ENCODE measurements around the gene NTRK2. TPM values are rescaled to one million over a fixed set of nuclear protein-coding genes. Genes with fewer than 3 reads are reported as not detected.

Gene NTRK2
- total RNA-seq, 1 experiment from 2014 or later: 0.06 TPM

DNA sequence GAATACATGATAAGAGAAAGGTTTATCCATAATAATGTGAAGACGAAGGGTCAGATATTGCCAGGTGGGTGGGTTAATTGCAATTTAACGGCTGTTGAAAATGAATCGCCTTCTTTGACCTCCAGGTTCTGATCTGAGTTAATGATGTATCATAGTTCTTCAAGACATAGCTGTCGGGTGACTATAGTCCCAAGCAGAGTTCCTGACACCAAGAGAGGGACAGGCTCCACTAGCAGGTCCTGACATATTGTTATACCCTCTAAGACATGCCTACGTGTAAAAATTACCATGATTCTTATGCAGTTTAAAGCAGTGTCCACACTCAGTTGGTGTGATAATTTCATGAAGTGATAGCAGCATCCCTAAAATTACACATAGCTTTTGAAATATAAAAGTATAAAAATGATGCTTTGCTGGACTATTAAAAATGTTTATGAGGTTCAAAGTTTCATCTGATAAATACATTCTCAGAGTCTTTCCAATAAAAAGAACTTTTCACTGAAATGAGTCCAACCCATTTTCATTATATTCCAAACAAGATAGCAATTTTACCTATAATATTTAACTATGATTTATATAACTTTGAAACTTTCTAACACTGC lies 53.0 kb downstream of the NTRK2 start:
- Histone ChIP-seq H3K36me3 (ENCODE audit: insufficient read depth, low read length, poor library complexity, severe bottlenecking) (no peaks in the 10 kb centered on the region), H3K9me3 (ENCODE audit: low read depth, low read length, poor library complexity, severe bottlenecking) (no peaks in the 10 kb centered on the region), H3K4me1 (ENCODE audit: insufficient read depth, low read length, poor library complexity, severe bottlenecking) (no peaks in the 10 kb centered on the region), H3K4me3 (ENCODE audit: low read depth, low read length, poor library complexity, severe bottlenecking) (no peak overlapping the region), H3K27me3 (replicated peaks; ENCODE audit: insufficient read depth, low read depth, low read length, poor library complexity) (peaks cover 26% of the 10 kb centered on the region), H3K27ac (ENCODE audit: low read depth, low read length, poor library complexity, severe bottlenecking) (no peak overlapping the region)
- no peak for DNase-seq (ENCODE audit: low spot score)
- POLR2A ChIA-PET (ENCODE audit: low non-redundant PET): no interaction called here
- no peak for TF ChIP-seq EZH2 (IDR thresholded peaks at IDR 0.05; ENCODE audit: borderline replicate concordance, low read depth, low read length, poor library complexity, severe bottlenecking)
- TF ChIP-seq, protein P1, sequence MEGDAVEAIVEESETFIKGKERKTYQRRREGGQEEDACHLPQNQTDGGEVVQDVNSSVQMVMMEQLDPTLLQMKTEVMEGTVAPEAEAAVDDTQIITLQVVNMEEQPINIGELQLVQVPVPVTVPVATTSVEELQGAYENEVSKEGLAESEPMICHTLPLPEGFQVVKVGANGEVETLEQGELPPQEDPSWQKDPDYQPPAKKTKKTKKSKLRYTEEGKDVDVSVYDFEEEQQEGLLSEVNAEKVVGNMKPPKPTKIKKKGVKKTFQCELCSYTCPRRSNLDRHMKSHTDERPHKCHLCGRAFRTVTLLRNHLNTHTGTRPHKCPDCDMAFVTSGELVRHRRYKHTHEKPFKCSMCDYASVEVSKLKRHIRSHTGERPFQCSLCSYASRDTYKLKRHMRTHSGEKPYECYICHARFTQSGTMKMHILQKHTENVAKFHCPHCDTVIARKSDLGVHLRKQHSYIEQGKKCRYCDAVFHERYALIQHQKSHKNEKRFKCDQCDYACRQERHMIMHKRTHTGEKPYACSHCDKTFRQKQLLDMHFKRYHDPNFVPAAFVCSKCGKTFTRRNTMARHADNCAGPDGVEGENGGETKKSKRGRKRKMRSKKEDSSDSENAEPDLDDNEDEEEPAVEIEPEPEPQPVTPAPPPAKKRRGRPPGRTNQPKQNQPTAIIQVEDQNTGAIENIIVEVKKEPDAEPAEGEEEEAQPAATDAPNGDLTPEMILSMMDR (conservative IDR thresholded peaks at IDR 0.05; ENCODE audit: low read depth, low read length): no peak
- CTCF ChIA-PET: no interaction called here
- intact Hi-C loops (cut with micrococcal nuclease; ENCODE audit: unreplicated experiment): no loop called here
- BruUV-seq (replicated peaks): no TSS peak

DNA sequence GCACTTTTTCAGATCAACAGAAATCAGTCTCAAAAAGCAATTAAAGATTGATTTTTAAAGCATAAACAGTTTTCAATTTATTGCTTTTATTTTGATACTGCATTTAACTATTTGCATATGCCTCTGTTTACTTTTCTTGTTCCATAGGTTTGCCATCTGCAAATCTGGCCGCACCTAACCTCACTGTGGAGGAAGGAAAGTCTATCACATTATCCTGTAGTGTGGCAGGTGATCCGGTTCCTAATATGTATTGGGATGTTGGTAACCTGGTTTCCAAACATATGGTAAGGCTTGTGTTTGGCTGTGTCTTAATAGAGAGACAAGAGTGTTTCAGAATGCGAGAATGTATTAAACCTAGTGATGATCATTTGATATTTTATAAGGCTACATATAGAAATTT lies 53.9 kb downstream of the NTRK2 start:
- Histone ChIP-seq H3K4me1 (ENCODE audit: insufficient read depth, low read length, poor library complexity, severe bottlenecking) (no peaks in the 10 kb centered on the region), H3K27me3 (replicated peaks; ENCODE audit: insufficient read depth, low read depth, low read length, poor library complexity) (peaks cover 26% of the 10 kb centered on the region), H3K27ac (ENCODE audit: low read depth, low read length, poor library complexity, severe bottlenecking) (no peak overlapping the region), H3K36me3 (ENCODE audit: insufficient read depth, low read length, poor library complexity, severe bottlenecking) (no peaks in the 10 kb centered on the region), H3K9me3 (ENCODE audit: low read depth, low read length, poor library complexity, severe bottlenecking) (no peaks in the 10 kb centered on the region), H3K4me3 (ENCODE audit: low read depth, low read length, poor library complexity, severe bottlenecking) (no peak overlapping the region)
- intact Hi-C loops (cut with micrococcal nuclease; ENCODE audit: unreplicated experiment): no loop called here
- no peak for TF ChIP-seq EZH2 (IDR thresholded peaks at IDR 0.05; ENCODE audit: borderline replicate concordance, low read depth, low read length, poor library complexity, severe bottlenecking)
- TF ChIP-seq, protein P1 (conservative IDR thresholded peaks at IDR 0.05; ENCODE audit: low read depth, low read length): no peak
- ChIA-PET CTCF (no interaction called here), POLR2A (ENCODE audit: low non-redundant PET) (no interaction called here)
- no TSS peak for BruUV-seq (replicated peaks)
- no peak for DNase-seq (ENCODE audit: low spot score)

DNA sequence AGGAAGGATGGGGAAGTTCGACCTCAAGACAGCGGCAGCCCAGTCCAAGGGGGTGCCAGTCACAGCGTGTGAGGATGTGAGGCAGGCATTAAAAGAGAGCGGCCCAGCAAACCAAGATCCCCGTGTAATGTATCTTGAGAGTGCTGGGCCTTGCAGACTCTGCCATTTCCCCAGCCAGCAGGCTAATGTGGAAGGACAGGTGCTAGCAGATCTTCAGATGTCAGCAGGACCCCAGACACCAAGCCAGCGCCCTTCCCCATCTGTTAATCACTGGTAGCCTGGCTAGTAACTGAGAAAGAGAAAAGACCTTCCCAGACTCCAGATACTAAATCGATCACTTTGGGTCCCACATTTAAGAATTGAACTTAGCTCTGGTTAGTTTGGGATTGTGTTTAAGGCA lies 62.2 kb downstream of the NTRK2 start:
- Histone ChIP-seq H3K27ac (ENCODE audit: low read depth, low read length, poor library complexity, severe bottlenecking) (no peak overlapping the region), H3K36me3 (ENCODE audit: insufficient read depth, low read length, poor library complexity, severe bottlenecking) (no peaks in the 10 kb centered on the region), H3K9me3 (ENCODE audit: low read depth, low read length, poor library complexity, severe bottlenecking) (no peaks in the 10 kb centered on the region), H3K4me1 (ENCODE audit: insufficient read depth, low read length, poor library complexity, severe bottlenecking) (no peaks in the 10 kb centered on the region), H3K4me3 (ENCODE audit: low read depth, low read length, poor library complexity, severe bottlenecking) (no peak overlapping the region), H3K27me3 (replicated peaks; ENCODE audit: insufficient read depth, low read depth, low read length, poor library complexity) (no peaks in the 10 kb centered on the region)
- ChIA-PET CTCF (no interaction called here), POLR2A (ENCODE audit: low non-redundant PET) (no interaction called here)
- TF ChIP-seq, protein P1 (conservative IDR thresholded peaks at IDR 0.05; ENCODE audit: low read depth, low read length): no peak
- TF ChIP-seq EZH2 (IDR thresholded peaks at IDR 0.05; ENCODE audit: borderline replicate concordance, low read depth, low read length, poor library complexity, severe bottlenecking): no peak
- intact Hi-C loops (cut with micrococcal nuclease; ENCODE audit: unreplicated experiment): no loop called here
- no peak for DNase-seq (ENCODE audit: low spot score)
- BruUV-seq (replicated peaks): no TSS peak

Measured in A673 (cell line).